ENCODE results near the gene DRC7.

The DRC7 gene

DNA sequence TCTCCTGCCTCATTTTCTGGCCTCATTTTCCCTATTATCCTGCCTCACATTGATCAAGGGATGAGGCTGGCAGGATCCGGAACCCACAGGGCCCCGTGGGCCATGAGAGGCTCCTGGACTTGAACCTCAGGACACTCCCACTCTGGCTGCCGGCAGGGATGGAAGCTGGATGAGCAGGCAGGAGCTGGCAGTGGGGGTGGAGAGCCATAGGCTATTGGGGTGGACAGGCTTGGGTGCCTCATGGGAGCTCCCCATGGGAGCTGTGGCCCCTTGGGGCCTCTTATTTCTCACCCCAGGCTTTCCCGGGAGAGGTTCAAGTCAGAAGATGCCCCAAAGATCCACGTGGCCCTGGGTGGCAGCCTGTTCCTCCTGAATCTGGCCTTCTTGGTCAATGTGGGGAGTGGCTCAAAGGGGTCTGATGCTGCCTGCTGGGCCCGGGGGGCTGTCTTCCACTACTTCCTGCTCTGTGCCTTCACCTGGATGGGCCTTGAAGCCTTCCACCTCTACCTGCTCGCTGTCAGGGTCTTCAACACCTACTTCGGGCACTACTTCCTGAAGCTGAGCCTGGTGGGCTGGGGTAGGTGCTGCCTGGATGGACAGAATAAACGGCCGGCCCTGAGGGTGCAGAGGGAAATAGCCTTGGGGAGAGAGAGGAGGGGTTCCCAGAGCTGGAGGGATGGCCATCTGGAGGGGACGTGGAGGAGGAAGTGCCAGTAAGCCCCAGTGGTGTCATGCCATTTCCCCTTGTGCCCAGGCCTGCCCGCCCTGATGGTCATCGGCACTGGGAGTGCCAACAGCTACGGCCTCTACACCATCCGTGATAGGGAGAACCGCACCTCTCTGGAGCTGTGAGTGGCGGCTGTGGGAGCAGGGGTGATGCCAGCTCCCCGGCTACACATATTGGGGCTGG lies 10.7 kb upstream of the DRC7 start:
- TF ChIP-seq, protein P1, sequence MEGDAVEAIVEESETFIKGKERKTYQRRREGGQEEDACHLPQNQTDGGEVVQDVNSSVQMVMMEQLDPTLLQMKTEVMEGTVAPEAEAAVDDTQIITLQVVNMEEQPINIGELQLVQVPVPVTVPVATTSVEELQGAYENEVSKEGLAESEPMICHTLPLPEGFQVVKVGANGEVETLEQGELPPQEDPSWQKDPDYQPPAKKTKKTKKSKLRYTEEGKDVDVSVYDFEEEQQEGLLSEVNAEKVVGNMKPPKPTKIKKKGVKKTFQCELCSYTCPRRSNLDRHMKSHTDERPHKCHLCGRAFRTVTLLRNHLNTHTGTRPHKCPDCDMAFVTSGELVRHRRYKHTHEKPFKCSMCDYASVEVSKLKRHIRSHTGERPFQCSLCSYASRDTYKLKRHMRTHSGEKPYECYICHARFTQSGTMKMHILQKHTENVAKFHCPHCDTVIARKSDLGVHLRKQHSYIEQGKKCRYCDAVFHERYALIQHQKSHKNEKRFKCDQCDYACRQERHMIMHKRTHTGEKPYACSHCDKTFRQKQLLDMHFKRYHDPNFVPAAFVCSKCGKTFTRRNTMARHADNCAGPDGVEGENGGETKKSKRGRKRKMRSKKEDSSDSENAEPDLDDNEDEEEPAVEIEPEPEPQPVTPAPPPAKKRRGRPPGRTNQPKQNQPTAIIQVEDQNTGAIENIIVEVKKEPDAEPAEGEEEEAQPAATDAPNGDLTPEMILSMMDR (conservative IDR thresholded peaks at IDR 0.05; ENCODE audit: control insufficient read depth, insufficient read depth, low read depth, low read length) = no peak
- DNase-seq (ENCODE audit: low read depth) = no peak
- no peak overlapping the region for H3K4me3 ChIP-seq (ENCODE audit: control insufficient read depth, low read depth, low read length)

DNA sequence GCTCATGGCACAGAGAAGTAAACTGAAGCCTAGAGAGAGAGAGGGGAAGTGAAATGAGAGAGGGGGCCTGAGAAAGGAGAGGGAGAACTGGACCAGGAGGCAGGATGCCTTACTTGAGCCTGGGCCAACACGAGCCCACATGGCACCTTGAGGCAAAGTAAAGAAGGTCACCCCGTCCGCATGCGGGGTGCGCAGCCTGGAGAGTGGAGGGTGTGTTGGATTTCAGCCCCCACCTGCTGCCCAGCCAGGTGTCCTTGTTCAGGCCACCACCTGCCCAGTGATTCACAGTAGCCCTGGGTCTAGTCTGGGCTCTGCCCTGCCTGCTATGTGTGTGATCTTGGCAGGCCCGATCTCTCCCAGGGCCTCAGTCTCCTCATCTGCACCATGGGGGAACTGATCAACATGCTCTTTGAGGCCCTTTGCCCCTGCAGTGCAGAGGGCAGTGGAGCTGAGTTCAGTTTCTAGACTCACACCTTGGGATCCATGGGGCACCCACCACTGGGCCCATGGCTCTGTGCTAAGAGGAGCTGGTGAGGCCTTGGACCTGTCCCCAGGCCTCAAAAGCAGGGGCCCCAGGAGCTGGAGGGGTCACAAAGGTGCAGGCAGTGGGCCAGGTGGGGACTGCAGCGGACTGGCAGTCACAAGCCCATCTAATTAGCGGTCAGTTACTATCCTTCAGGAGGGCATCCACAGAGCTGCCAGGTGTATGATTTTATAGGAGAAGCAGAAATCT lies 9.8 kb upstream of the DRC7 start:
- DNase-seq (ENCODE audit: low read depth) = no peak
- TF ChIP-seq, protein P1 (conservative IDR thresholded peaks at IDR 0.05; ENCODE audit: control insufficient read depth, insufficient read depth, low read depth, low read length) = no peak
- H3K4me3 ChIP-seq (ENCODE audit: control insufficient read depth, low read depth, low read length) = no peak overlapping the region

DNA sequence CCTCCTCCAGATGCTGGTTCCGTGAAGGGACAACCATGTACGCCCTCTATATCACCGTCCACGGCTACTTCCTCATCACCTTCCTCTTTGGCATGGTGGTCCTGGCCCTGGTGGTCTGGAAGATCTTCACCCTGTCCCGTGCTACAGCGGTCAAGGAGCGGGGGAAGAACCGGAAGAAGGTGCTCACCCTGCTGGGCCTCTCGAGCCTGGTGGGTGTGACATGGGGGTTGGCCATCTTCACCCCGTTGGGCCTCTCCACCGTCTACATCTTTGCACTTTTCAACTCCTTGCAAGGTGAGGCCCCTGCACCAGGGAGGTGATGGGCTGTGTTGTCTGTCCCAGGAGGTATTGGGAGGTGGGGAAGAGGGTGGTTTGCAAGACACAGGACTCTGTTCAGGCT lies 9.0 kb upstream of the DRC7 start:
- no peak for DNase-seq (ENCODE audit: low read depth)
- H3K4me3 ChIP-seq (ENCODE audit: control insufficient read depth, low read depth, low read length) = no peak overlapping the region
- TF ChIP-seq, protein P1 (conservative IDR thresholded peaks at IDR 0.05; ENCODE audit: control insufficient read depth, insufficient read depth, low read depth, low read length) = no peak

DNA sequence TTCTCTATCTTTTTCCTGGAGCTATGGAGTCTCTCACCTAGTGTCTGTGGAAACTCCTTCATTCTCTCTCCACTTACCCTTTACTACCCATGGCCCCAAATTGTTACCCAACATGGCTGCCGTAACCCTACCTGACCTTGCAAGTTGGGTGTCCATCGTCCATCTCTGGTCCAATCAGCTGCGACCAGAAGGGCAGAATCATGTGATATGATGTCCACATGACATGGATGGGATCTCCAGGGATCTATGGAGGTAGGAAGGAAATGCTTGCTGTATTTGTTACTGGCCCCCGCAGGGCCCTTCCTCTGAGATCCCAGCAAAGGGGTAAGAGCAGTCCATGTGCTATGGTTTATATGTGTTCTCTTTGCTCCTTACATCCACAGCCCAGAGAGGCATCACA lies 8.0 kb upstream of the DRC7 start:
- no peak for DNase-seq (ENCODE audit: low read depth)
- TF ChIP-seq, protein P1 (conservative IDR thresholded peaks at IDR 0.05; ENCODE audit: control insufficient read depth, insufficient read depth, low read depth, low read length) = no peak
- H3K4me3 ChIP-seq (ENCODE audit: control insufficient read depth, low read depth, low read length) = no peak overlapping the region

DNA sequence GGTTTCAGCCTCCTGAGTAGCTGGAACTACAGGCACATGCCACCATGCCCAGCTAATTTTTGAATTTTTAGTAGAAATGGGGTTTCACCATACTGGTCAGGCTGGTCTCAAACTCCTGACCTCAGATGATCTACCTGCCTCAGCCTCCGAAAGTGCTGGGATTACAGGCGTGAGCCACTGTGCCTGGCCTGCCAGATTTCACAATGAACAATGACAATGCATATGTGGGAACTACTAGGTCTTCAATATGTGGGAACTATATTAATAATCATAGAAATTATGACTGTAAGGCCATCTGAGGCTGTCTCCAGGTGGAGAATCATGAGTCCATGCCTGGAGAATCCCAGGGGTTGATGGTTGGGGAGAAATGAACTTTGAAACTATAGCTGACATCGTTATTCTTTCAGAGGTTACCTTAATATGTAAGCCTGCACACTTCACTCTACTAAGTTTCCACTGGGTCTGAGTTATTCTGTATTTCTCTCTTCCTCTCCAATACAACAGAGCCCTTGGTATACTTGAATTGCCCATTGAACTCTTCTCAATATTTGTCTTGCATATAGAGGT lies 7.2 kb upstream of the DRC7 start:
- TF ChIP-seq, protein P1 (conservative IDR thresholded peaks at IDR 0.05; ENCODE audit: control insufficient read depth, insufficient read depth, low read depth, low read length) = no peak
- no peak overlapping the region for H3K4me3 ChIP-seq (ENCODE audit: control insufficient read depth, low read depth, low read length)
- DNase-seq (ENCODE audit: low read depth) = no peak

DNA sequence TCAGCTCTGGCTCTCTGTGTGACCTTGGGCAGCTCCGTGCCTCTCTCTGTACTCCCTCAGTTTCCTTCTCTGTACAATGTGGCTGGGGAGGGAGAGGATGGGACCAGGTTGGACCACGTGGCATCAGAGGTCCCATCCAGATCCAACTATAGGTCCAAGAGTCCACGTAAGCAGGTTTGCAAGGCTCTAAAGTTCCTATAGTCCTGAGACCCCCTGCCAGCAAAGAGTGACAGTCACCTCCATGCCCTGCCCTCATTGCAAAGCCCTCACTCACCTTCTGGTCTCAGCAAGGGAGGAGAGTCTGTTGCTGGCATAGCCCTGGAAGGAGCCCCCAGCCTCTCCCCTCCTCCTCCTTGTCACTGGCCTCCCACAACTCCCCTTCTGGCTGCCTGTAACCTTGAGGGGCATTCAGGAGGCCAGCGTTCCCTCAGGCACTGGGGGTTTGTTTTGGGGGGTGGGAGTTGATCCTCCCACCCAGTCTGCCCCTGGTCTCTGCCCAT lies 6.1 kb upstream of the DRC7 start:
- no peak overlapping the region for H3K4me3 ChIP-seq (ENCODE audit: control insufficient read depth, low read depth, low read length)
- DNase-seq (ENCODE audit: low read depth) = no peak
- TF ChIP-seq, protein P1 (conservative IDR thresholded peaks at IDR 0.05; ENCODE audit: control insufficient read depth, insufficient read depth, low read depth, low read length) = no peak
